ENCODE data around the gene IRAK2. TPM values are rescaled to one million over a fixed set of nuclear protein-coding genes. Genes with fewer than 3 reads are reported as not detected.
"Not testable (repeated sequence)": the region's sequence is repeated elsewhere in the genome, so short reads cannot be mapped to it uniquely, and the experiment has no call there.

The IRAK2 gene
- total RNA-seq, 1 donor from 2014 or later, result 0.20 TPM

- Mint-ChIP-seq H3K27me3 (ENCODE audit: unreplicated experiment) (no peaks in the 10 kb centered on the region), H3K4me3 (ENCODE audit: unreplicated experiment) (no peak overlapping the region), H3K4me1 (ENCODE audit: low read depth, unreplicated experiment) (no peaks in the 10 kb centered on the region), H3K27ac (ENCODE audit: unreplicated experiment) (no peak overlapping the region), H3K36me3 (ENCODE audit: unreplicated experiment) (no peaks in the 10 kb centered on the region), H3K9me3 (ENCODE audit: unreplicated experiment) (no peaks in the 10 kb centered on the region)
- no peak for DNase-seq
- TF ChIP-seq CTCF (IDR thresholded peaks at IDR 0.05; ENCODE audit: partially characterized antibody, unreplicated experiment), result no peak
Measured at GRCh38 chr3:10150987-10151386, 13.7 kb upstream of the IRAK2 start.

- no peak overlapping the region for H3K4me3 Mint-ChIP-seq (ENCODE audit: unreplicated experiment)
- H3K4me1 Mint-ChIP-seq (ENCODE audit: low read depth, unreplicated experiment), result no peaks in the 10 kb centered on the region
- no peak overlapping the region for H3K27ac Mint-ChIP-seq (ENCODE audit: unreplicated experiment)
- DNase-seq, result no peak
- H3K36me3 Mint-ChIP-seq (ENCODE audit: unreplicated experiment), result no peaks in the 10 kb centered on the region
- no peaks in the 10 kb centered on the region for H3K27me3 Mint-ChIP-seq (ENCODE audit: unreplicated experiment)
- no peak for TF ChIP-seq CTCF (IDR thresholded peaks at IDR 0.05; ENCODE audit: partially characterized antibody, unreplicated experiment)
- H3K9me3 Mint-ChIP-seq (ENCODE audit: unreplicated experiment), result no peaks in the 10 kb centered on the region
Measured at GRCh38 chr3:10154335-10155122, 10.2 kb upstream of the IRAK2 start.

DNA sequence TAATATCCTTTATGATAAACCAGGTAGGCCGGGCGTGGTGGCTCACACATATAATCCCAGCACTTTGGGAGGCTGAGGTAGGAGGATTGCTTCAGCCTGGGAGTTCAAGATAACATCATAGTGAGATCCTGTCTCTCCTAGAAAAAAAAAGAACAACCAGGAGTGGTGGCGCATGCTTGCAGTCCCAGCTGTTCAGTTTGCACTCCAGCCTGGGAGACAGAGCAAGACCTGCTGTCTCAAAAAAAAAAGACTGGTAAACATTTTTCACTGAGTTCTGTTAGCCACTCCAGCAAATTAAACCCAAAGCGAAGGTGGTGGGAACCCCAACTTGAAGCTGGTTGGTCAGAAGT lies 9.6 kb upstream of the IRAK2 start:
- Mint-ChIP-seq H3K4me3 (ENCODE audit: unreplicated experiment) (no peak overlapping the region), H3K4me1 (ENCODE audit: low read depth, unreplicated experiment) (no peaks in the 10 kb centered on the region), H3K27me3 (ENCODE audit: unreplicated experiment) (no peaks in the 10 kb centered on the region), H3K9me3 (ENCODE audit: unreplicated experiment) (no peaks in the 10 kb centered on the region), H3K36me3 (ENCODE audit: unreplicated experiment) (no peaks in the 10 kb centered on the region), H3K27ac (ENCODE audit: unreplicated experiment) (no peak overlapping the region)
- DNase-seq, result no peak
- no peak for TF ChIP-seq CTCF (IDR thresholded peaks at IDR 0.05; ENCODE audit: partially characterized antibody, unreplicated experiment)

DNA sequence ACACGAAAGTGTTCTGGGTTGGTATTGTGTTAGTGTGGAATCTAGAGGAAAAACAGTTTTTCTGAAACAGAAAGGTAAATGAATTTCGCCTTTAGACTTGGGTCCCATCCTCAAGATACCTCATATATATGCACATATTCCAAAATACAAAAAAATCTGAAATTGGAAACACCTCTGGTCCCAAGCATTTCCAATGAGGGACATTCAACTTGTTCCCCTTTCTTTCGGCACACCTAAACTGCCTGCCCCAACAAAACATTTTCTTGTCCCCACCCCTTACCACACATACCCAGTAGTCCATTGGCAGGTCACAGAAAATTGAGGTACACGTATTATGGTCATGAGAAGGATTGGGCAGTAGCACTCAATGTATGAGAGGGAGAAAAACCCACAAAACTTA lies 9.1 kb upstream of the IRAK2 start:
- Mint-ChIP-seq H3K9me3 (ENCODE audit: unreplicated experiment) (no peaks in the 10 kb centered on the region), H3K4me3 (ENCODE audit: unreplicated experiment) (no peak overlapping the region), H3K36me3 (ENCODE audit: unreplicated experiment) (no peaks in the 10 kb centered on the region), H3K27ac (ENCODE audit: unreplicated experiment) (no peak overlapping the region), H3K27me3 (ENCODE audit: unreplicated experiment) (no peaks in the 10 kb centered on the region), H3K4me1 (ENCODE audit: low read depth, unreplicated experiment) (no peaks in the 10 kb centered on the region)
- no peak for DNase-seq
- TF ChIP-seq CTCF (IDR thresholded peaks at IDR 0.05; ENCODE audit: partially characterized antibody, unreplicated experiment), result no peak

- Mint-ChIP-seq H3K27ac (ENCODE audit: unreplicated experiment) (no peak overlapping the region), H3K4me3 (ENCODE audit: unreplicated experiment) (no peak overlapping the region), H3K36me3 (ENCODE audit: unreplicated experiment) (no peaks in the 10 kb centered on the region), H3K9me3 (ENCODE audit: unreplicated experiment) (no peaks in the 10 kb centered on the region), H3K27me3 (ENCODE audit: unreplicated experiment) (no peaks in the 10 kb centered on the region), H3K4me1 (ENCODE audit: low read depth, unreplicated experiment) (no peaks in the 10 kb centered on the region)
- no peak for DNase-seq
- TF ChIP-seq CTCF (IDR thresholded peaks at IDR 0.05; ENCODE audit: partially characterized antibody, unreplicated experiment), result no peak
Measured at GRCh38 chr3:10157031-10157430, 7.7 kb upstream of the IRAK2 start.

DNA sequence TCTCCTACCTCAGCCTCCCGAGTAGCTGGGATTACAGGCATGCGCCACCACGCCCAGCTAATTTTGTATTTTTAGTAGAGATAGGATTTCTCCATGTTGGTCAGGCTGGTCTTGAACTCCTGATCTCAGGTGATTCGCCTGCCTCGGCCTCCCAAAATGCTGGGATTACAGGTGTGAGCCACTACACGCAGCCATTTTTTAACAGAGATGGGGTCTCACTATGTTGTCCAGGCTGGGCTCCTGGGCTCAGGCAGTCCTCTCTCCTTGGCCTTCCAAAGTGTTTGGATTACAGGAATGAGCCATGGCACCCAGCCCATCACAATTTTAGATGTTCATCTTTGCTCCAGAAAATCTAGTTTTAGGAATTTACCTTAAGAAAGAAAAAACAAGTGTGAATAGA lies 6.2 kb upstream of the IRAK2 start:
- H3K27me3 Mint-ChIP-seq (ENCODE audit: unreplicated experiment); DNase-seq; H3K4me1 Mint-ChIP-seq (ENCODE audit: low read depth, unreplicated experiment); H3K4me3 Mint-ChIP-seq (ENCODE audit: unreplicated experiment); H3K27ac Mint-ChIP-seq (ENCODE audit: unreplicated experiment); H3K36me3 Mint-ChIP-seq (ENCODE audit: unreplicated experiment); H3K9me3 Mint-ChIP-seq (ENCODE audit: unreplicated experiment): not testable (repeated sequence)

Data from glutamatergic neuron (in vitro differentiated cells).